HG02981 (cell line): Measurements from ENCODE around the gene AKIP1.
"Not testable (repeated sequence)": the region's sequence is repeated elsewhere in the genome, so short reads cannot be mapped to it uniquely, and the experiment has no call there.

ENCODE experiments used
- ATAC-seq: cut with Tn5 transposase; IDR thresholded peaks from one replicate; pipeline ENCODE4 v1.9.1; 2021; ENCODE audit warnings: mild to moderate bottlenecking, moderate library complexity; ENCODE audit not compliant: unreplicated experiment

AKIP1 gene

DNA sequence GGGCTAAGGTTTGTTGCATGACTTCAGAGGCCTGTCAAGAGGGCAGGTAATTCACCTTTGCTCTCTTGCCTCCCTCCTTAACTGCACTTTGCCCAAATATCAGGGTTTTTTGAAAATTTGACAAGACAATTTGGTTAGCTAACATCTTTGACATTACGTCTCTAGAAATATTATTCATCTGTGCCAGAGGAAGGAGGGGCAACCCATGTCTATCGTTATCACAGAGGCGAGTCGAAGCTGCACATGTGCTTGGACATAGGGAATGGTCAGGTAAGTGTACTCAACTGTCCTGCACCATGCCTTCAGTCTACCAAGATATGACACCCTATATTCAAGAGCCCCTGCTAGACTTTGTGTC is 3.7 kb downstream of the AKIP1 start:
- ATAC-seq: no peak

- no peak for ATAC-seq
Observed at GRCh38 chr11:8917157-8917825, 6.3 kb downstream of the AKIP1 start.

DNA sequence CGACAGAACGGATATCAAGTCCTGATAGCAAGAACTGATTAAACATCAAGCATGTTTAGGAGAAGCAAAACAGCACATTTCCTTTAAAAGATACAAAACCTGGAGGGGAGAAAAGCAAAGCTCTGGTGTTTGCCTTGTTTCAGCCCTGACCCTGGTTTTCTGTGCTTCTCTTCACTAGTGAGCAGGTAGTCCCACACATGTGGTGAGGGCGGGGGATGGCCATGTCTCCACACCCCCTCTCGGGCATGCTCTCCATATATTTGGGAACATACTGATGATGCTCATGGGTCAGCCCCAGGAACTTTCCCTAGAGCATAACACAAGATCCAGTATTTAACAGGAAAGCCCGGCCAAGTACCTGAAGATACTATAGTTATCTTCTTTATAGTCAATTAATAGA is 11.7 kb downstream of the AKIP1 start:
- no peak for ATAC-seq

DNA sequence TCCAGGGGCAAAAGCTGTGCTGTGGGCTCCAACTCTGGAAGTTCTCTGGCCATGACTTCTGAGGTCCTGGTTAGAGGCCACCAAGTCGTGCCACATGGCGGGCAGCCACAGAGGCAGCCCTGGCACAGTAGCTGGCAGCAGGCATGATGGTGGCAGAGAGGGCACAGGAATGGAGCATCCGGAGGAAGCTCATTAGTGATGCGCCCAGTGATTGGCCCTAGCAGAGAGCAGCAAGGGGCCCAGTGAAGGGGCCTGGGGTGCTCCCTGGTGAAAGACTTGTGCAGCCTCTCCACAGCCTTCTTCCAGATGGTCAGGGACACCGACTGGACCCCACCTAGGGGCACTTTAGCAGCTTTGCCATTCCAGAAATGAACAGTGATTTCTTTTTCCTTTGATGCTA is 14.7 kb downstream of the AKIP1 start:
- no peak for ATAC-seq

DNA sequence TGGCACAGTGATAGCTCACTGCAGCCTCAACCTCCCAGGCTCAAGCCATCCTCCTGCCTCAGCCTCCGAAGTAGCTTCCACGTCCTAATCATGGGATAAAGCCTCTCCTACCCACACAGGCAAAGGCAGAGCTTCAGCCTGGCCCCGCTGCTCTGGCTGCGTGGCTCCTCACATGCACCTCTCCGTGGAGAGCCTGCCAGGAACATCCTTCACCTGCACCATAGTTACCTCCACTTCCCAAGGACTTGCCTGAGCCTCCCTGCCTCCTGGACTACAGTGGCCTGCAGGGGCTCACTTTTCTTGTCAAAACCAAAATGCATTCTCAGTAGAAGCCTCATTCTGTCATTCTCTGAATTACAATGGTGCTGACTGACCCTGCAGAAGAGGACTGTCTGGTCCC is 15.2 kb downstream of the AKIP1 start:
- ATAC-seq: no peak

DNA sequence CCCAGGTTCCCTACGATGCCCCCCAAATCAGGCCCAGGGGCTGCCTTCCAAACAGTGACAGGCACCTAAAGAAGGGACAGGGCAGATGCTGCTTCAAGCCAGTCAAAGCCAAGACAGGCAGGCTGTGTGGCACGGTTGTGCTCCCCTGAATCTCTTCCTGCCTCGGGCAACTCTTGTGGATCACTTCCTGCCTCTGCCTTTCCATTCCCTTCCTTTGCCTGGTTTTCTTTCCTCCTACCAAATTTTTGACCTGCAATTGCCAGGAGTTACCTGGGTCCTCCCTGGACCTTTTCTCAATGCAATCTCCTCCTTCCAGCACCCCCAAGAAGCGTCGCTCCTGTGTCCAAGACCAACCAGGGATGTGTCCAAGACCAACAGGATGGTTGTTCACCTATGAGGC is 16.2 kb downstream of the AKIP1 start:
- no peak for ATAC-seq

- ATAC-seq: no peak
Observed at GRCh38 chr11:8928205-8928604, 17.2 kb downstream of the AKIP1 start.

DNA sequence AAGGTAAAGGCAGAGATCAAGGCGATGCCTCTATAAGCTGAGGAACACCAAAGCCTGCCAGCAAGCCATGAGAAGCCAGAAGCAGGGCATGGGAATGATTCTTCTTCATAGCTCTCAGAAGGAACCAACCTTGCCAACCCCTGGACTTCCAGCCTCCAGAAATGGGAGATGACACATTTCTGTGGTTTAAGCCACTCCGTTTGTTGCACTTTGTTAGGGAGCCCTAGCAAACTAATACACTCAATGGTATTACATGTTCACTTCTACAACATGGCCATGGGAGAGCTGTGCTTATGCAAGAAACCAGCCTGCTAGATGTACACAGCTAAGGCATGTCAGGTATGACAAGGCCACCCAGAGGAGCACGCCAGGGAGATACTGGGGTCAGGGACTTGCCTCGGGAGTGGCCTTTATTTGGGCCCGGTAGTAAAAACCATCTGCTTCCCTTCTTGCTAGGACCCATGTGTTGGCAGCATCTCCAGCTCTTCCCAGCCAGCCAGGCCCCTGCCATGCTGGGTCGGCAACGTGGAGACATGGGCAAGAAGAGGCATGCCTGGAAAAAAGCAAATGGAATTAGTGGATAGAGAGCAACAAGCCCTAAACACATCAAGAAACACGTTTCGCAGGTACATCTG is 18.1 kb downstream of the AKIP1 start:
- no peak for ATAC-seq

GRCh38 chr11:8930456-8931175 is 19.6 kb downstream of the AKIP1 start:
- no peak for ATAC-seq

- ATAC-seq: no peak
Observed at GRCh38 chr11:8932564-8933180, 21.7 kb downstream of the AKIP1 start, which contains the start of gene C11orf16. TSS of gene C11orf16 (minus strand) at chr11:8932947. CDS start at chr11:8932308, 639 bp downstream.

GRCh38 chr11:8933931-8934330 is 22.9 kb downstream of the AKIP1 start:
- no peak for ATAC-seq

DNA sequence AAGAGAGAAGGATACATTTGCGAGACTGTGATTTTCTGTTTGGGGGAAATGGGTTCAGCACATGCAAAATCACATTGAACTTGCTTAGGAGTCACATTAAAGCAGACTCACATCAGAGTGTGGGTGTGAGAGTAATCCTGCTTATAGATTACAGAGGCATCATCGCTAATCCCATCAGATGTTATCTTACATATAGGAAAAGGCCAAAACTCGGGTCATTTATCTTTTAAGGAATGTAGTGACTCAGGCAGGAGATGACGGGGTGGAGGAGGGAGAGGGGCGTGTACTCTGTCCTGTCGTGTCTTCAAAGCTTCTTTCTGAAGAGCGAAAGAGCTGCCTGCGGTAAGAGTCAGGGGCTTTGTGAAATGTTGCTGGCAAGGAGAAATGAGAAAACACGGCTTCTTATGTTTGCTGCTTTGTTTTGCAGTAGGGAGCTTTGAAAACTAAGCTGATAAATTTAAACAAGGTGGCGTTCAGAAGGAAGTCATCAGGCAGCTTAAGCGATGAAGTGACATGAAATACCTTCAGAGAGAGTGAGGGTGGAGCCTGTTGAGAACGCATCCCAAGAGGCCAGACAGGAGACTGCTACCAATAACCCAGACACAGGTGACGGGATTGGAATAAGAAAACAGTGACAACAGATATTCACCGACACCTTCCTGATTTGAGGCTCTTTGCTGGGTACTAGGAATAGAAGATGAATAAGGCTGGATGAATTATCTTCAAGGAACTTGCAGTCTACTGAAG is 23.9 kb downstream of the AKIP1 start:
- no peak for ATAC-seq

GRCh38 chr11:8935789-8936188 is 24.8 kb downstream of the AKIP1 start:
- ATAC-seq: not testable (repeated sequence)

DNA sequence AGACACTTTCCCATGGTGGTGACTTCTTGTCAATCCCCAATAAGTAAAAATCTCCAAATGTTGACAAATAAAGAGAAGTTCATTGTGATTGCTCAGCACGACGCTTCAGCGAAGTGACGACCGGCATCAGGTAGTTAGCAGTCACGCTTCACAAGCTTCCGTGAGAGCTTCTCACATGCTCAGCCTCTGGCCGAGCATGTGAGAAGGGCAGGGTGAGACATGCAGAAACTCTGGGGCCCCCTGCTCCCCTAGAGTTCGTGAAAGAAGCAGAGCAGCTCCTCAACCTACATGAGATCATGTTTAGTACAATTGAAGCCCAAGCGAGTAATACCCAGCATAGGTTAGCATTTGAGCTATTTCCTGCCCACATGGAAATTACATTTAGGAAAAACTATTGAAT is 26.2 kb downstream of the AKIP1 start:
- ATAC-seq: no peak

- no peak for ATAC-seq
Observed at GRCh38 chr11:8937659-8938058, 26.7 kb downstream of the AKIP1 start.

GRCh38 chr11:8941341-8942103 is 30.5 kb downstream of the AKIP1 start:
- ATAC-seq: no peak

- no peak for ATAC-seq
Observed at GRCh38 chr11:8942518-8943066, 31.6 kb downstream of the AKIP1 start, which contains the start of gene ASCL3. TSS of gene ASCL3 (minus strand) at chr11:8943016. CDS start at chr11:8938161, 4,855 bp downstream.

DNA sequence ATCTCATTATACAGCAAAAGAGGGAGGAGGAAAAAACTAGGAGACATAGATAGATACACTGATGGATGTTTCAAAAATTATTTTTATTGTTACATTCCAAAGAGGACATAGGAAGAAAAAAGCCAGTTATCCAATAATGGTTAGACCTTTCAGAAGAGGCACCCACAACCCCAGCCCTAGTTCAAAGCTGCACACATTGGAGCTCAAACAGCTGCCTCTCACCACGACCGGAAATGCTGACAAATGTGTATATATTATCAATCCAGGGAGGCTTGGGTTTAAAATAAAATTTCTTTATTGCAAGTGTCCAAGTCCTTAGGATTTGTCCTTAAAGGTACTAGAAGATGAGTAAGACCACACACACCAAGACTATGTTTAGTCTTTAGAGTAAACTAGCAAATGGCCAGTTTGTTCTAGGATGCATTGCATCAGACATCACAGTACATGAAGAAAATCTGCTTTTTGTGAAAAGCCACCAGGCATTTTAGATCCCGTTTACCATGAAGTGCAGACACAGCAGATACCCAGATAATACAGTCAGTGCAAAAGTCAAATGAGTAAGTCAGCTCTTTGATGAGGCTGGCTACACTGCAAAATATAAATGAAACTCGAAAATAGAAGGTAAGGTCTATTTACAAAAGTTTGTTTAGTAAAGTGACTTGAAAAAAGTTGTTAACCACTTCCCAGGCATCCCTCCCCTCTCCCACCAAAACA is 36.4 kb downstream of the AKIP1 start:
- ATAC-seq: no peak

DNA sequence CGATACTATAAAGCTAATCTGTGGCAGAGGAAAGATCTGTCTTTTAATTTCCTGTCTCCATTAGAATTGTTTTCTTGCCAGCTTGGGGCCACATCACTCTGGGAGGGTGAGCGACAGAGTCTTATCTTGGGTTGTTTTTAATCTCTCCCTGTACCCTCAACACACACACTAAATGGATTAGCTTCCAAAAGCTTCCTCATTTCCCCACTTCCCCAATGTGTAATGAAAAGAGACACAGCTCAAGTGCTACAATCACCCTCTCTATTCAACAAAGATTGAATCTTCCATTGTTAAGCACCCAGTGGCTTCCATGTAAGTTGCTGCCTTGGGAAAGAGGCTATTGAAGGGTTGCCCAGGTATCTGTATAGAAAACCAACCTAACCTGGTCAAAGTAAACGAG is 37.9 kb downstream of the AKIP1 start:
- ATAC-seq: no peak
